ENCODE measurements around the gene RGS13. TPM values are rescaled to one million over a fixed set of nuclear protein-coding genes. Genes with fewer than 3 reads are reported as not detected.

Gene RGS13
- total RNA-seq, 4 donors from 2014 or later: 0.10 to 0.56 (median 0.34) TPM; not detected in 1

DNA sequence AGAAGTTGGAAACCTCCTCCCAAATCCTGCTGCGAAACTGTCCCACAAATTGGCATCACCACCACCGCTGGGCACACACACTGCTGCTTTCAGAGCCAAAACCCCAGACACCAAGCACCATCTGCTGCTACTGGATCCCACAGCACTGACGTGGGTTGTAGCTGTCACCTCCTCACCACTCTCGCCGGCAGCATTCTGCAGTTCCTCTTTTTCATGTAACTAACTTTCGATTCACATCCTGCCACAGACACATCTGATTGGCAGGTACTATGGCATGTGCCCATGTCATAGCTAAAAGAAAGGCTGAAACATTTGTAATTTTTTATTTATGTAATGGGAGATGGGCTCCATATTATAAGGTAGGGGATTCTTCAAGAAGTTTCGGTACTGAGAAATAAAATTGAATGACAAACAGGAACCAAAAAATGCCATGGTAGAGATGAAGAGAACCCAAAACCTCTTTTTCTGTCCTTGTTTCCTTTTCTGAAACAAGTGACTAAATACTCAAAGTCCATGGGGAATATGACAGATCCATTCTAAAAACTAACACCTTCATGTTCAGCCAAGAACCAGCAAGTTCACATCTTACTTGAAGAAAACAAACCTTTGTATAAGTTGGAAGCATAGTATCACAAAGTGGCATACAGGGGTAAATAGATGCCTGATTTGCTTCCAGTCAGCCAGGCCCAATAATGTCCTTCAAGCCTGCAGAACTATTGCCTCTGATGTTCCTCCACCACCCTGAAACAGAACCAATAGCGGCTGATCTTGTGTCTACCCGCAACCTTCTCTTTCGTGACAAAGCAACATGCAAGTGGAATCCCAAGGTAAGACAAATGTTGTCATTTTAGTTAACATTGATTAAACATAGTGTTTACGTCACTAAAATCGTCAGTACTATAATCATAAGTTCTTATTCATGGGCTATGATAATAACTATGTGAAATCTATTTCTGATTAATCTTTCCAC lies 26.6 kb upstream of the RGS13 start:
- no peaks in the 10 kb centered on the region for H3K36me3 ChIP-seq
- H3K27ac ChIP-seq: no peak overlapping the region
- H3K27me3 ChIP-seq: no peaks in the 10 kb centered on the region
- WGBS: 71% methylated on average over 12 of the region's 12 CpGs
- TF ChIP-seq EP300 (IDR thresholded peaks at IDR 0.05): no peak
- no peak for TF ChIP-seq POLR2AphosphoS5 (IDR thresholded peaks at IDR 0.05)
- TF ChIP-seq POLR2A (IDR thresholded peaks at IDR 0.05): no peak
- TF ChIP-seq, protein P1, sequence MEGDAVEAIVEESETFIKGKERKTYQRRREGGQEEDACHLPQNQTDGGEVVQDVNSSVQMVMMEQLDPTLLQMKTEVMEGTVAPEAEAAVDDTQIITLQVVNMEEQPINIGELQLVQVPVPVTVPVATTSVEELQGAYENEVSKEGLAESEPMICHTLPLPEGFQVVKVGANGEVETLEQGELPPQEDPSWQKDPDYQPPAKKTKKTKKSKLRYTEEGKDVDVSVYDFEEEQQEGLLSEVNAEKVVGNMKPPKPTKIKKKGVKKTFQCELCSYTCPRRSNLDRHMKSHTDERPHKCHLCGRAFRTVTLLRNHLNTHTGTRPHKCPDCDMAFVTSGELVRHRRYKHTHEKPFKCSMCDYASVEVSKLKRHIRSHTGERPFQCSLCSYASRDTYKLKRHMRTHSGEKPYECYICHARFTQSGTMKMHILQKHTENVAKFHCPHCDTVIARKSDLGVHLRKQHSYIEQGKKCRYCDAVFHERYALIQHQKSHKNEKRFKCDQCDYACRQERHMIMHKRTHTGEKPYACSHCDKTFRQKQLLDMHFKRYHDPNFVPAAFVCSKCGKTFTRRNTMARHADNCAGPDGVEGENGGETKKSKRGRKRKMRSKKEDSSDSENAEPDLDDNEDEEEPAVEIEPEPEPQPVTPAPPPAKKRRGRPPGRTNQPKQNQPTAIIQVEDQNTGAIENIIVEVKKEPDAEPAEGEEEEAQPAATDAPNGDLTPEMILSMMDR (IDR thresholded peaks at IDR 0.05): no peak
- H3K4me1 ChIP-seq: peaks cover 2% of the 10 kb centered on the region
- no peaks in the 10 kb centered on the region for H3K9me3 ChIP-seq
- DNase-seq (ENCODE audit: low spot score in 2 of 2): peak; percentile 79 to 81
- H3K4me3 ChIP-seq: no peak overlapping the region

DNA sequence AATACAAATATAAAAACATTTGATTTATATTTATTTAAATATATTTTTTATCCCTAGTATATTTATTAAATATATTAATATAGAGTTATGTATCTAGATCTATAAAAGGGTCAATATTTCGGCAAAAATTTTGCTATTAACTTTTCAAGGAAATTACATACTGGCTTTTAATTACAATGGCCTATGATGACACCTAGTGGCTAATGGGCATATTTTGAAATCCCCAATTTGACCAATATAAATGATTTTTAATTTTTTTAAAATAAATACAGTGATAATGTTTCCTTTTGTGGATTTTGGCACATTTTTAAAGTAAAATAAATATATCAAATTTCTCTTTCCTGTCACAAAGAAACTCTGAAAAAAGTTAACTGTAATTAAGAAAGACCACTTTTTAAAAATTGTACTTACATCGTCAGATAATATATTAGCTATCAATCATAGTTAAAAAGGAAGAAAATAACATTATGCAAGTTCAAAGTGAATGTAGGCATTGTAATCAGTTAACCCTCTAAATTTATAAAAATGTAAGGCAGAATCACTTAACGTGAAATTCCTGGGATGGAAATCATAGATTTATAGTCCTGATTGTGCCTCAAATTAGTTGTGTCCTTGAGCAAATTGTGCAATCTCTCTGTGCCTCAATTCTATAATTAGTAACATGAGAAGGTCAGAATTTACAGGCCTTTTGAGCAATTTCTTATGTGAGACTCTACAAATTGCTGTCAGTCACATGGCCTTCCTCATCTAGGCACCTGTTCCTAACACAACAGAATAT lies 25.6 kb upstream of the RGS13 start:
- no peak for TF ChIP-seq EP300 (IDR thresholded peaks at IDR 0.05)
- TF ChIP-seq, protein P1 (IDR thresholded peaks at IDR 0.05): peak; percentile 2 to 29
- Histone ChIP-seq H3K4me1 (peaks cover 2% of the 10 kb centered on the region), H3K4me3 (no peak overlapping the region), H3K36me3 (no peaks in the 10 kb centered on the region), H3K27me3 (no peaks in the 10 kb centered on the region), H3K9me3 (no peaks in the 10 kb centered on the region), H3K27ac (no peak overlapping the region)
- no peak for DNase-seq (ENCODE audit: low spot score in 2 of 2)
- 55% methylated on average over 3 of the region's 3 CpGs for WGBS

DNA sequence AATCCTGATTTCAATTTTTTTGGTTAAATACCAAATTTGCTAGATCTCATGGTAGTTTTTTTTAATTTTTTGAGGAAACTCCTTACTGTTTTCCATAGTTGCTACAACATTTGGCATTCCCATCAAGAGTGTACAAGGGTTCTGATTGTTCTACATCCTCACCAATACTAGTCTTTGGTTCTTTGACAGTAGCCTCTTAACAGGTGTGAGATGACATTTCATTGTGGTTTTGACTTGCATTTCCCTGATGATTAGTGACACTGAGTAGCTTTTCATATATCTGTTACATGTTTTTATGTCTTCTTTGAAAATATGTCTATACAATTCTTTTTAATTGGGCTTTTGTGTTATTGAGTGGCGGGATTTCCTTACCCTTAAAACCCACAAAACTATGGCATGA lies 20.9 kb upstream of the RGS13 start:
- Histone ChIP-seq H3K36me3 (no peaks in the 10 kb centered on the region), H3K27ac (no peak overlapping the region), H3K9me3 (no peaks in the 10 kb centered on the region), H3K4me1 (no peaks in the 10 kb centered on the region), H3K27me3 (no peaks in the 10 kb centered on the region), H3K4me3 (no peak overlapping the region)
- TF ChIP-seq POLR2AphosphoS5 (IDR thresholded peaks at IDR 0.05): no peak
- no peak for TF ChIP-seq EP300 (IDR thresholded peaks at IDR 0.05)
- no peak for TF ChIP-seq POLR2A (IDR thresholded peaks at IDR 0.05)
- TF ChIP-seq, protein P1 (IDR thresholded peaks at IDR 0.05): no peak
- WGBS: 94% methylated on average over 1 of the region's 1 CpG
- no peak for DNase-seq (ENCODE audit: low spot score in 2 of 2)

DNA sequence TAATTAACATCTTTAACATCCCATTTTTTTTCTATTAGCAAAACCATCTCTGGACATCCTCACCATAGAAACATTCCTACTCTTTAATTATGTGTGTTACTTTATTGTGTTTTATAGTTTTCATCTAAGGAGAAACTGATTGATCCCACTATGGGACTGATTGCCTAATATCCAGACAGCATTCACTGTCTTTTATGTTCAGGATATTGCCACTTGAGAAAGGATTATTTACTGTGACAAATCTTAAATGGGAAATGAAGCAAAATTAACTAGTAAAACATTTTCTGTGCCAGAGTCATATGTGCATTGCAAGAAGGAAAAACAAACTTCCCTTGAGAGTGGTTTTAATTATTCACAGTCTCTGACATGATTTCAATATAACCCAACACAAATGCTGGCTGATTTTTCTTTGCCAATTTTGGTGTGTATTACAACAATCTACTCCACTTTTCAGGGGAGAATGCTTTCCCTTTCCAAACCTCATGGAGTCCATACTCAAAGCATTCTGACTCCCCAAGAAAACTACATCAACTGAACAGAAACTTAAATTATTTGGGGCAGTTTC lies 15.8 kb upstream of the RGS13 start:
- TF ChIP-seq, protein P1 (IDR thresholded peaks at IDR 0.05): no peak
- TF ChIP-seq POLR2A (IDR thresholded peaks at IDR 0.05) (no peak), POLR2AphosphoS5 (IDR thresholded peaks at IDR 0.05) (no peak), EP300 (IDR thresholded peaks at IDR 0.05) (no peak)
- H3K4me1 ChIP-seq: no peaks in the 10 kb centered on the region
- H3K36me3 ChIP-seq: no peaks in the 10 kb centered on the region
- no peaks in the 10 kb centered on the region for H3K27me3 ChIP-seq
- DNase-seq (ENCODE audit: low spot score in 2 of 2): no peak
- no peaks in the 10 kb centered on the region for H3K9me3 ChIP-seq
- H3K27ac ChIP-seq: no peak overlapping the region
- H3K4me3 ChIP-seq: no peak overlapping the region

Measured in suprapubic skin (tissue), 4 donors.